HEK293 (cell line): ENCODE results near the gene CCDC81.
"Not testable (repeated sequence)": the region's sequence is repeated elsewhere in the genome, so short reads cannot be mapped to it uniquely, and the experiment has no call there.

ENCODE experiments used
- ZNF830 ChIP-seq: fragments of 450-650 bp; IDR thresholded peaks from 2 replicates; pipeline ENCODE4 v1.5.0; 2018; ENCODE audit warnings: missing biosample characterization, missing genetic modification characterization, low read depth, mild to moderate bottlenecking, moderate library complexity
- TF ChIP-seq, protein P1 (sequence below): fragments of 450-650 bp; formaldehyde crosslinking; IDR thresholded peaks from 2 replicates; pipeline ENCODE4 v1.5.1; 2016; ENCODE audit warnings: missing biosample characterization, missing genetic modification characterization

DNA sequence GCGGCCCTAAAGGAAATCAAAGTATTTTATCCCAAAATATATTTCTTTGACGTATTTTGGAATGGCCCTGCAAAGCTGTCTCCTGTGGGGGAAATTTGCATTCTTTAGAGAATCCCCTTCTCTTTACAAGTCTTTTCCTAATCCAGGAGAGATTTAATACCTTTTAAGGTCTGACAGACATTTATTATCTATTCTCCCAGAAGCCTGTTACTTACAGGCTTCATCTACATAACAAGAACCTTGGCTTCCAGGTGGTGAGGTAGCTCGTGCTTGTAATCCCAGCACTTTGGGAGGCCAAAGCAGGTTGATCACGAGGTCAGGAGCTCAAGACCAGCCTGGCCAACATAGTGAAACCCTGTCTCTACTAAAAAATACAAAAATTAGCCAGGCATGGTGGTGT, 17.3 kb upstream of the CCDC81 start:
- TF ChIP-seq ZNF830 (tag by site-specific recombination) = not testable (repeated sequence)
- TF ChIP-seq, protein P1, sequence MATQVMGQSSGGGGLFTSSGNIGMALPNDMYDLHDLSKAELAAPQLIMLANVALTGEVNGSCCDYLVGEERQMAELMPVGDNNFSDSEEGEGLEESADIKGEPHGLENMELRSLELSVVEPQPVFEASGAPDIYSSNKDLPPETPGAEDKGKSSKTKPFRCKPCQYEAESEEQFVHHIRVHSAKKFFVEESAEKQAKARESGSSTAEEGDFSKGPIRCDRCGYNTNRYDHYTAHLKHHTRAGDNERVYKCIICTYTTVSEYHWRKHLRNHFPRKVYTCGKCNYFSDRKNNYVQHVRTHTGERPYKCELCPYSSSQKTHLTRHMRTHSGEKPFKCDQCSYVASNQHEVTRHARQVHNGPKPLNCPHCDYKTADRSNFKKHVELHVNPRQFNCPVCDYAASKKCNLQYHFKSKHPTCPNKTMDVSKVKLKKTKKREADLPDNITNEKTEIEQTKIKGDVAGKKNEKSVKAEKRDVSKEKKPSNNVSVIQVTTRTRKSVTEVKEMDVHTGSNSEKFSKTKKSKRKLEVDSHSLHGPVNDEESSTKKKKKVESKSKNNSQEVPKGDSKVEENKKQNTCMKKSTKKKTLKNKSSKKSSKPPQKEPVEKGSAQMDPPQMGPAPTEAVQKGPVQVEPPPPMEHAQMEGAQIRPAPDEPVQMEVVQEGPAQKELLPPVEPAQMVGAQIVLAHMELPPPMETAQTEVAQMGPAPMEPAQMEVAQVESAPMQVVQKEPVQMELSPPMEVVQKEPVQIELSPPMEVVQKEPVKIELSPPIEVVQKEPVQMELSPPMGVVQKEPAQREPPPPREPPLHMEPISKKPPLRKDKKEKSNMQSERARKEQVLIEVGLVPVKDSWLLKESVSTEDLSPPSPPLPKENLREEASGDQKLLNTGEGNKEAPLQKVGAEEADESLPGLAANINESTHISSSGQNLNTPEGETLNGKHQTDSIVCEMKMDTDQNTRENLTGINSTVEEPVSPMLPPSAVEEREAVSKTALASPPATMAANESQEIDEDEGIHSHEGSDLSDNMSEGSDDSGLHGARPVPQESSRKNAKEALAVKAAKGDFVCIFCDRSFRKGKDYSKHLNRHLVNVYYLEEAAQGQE (tag by site-specific recombination) = not testable (repeated sequence)
